Thyroid gland (tissue), 4 donors: ENCODE measurements around the gene HAPLN1.

Source experiments
- POLR2A ChIP-seq, 2 donors: fragments of 450-650 bp; IDR thresholded peaks; one replicate each; pipeline ENCODE4 v1.6.1; 2017; ENCODE audit warnings: antibody characterized with exemption in 2 of 2, mild to moderate bottlenecking in 2 of 2, moderate library complexity in 1 of 2
- TF ChIP-seq, protein P1 (sequence below), 6 experiments: fragments of 200-600 bp in 3 of 6; fragments of 450-650 bp in 3 of 6; sonication (generic) in 3 of 6; IDR thresholded peaks; one replicate each; pipeline ENCODE4 v1.5.1; 2016 to 2019; ENCODE audit warnings: antibody characterized with exemption in 6 of 6, mild to moderate bottlenecking in 2 of 6, inconsistent platforms in 1 of 6, moderate library complexity in 1 of 6

DNA sequence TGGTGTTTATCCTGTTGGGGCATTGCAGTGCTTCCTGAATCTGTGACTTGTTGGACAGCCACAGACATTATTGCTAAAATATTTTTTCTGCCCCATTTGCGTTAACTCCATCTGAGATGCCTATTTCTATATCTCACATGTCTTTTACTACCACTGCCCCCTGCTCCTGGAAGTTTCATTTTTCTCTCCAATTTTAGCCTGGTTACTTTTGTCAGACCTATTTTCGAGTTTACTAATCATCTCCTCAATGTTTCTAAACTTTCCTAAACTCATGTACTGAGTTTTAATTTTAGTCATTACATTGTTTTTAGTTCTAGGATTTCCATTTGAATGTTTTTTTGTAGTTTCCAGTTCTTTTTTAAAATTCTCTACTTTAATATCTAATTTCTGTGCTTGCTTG lies 17.6 kb downstream of the HAPLN1 start:
- TF ChIP-seq, protein P1, sequence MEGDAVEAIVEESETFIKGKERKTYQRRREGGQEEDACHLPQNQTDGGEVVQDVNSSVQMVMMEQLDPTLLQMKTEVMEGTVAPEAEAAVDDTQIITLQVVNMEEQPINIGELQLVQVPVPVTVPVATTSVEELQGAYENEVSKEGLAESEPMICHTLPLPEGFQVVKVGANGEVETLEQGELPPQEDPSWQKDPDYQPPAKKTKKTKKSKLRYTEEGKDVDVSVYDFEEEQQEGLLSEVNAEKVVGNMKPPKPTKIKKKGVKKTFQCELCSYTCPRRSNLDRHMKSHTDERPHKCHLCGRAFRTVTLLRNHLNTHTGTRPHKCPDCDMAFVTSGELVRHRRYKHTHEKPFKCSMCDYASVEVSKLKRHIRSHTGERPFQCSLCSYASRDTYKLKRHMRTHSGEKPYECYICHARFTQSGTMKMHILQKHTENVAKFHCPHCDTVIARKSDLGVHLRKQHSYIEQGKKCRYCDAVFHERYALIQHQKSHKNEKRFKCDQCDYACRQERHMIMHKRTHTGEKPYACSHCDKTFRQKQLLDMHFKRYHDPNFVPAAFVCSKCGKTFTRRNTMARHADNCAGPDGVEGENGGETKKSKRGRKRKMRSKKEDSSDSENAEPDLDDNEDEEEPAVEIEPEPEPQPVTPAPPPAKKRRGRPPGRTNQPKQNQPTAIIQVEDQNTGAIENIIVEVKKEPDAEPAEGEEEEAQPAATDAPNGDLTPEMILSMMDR (IDR thresholded peaks at IDR 0.05): no peak
- TF ChIP-seq POLR2A (IDR thresholded peaks at IDR 0.05): no peak
